Neural progenitor cell (in vitro differentiated cells): ENCODE data around the gene EIF3M. TPM values are rescaled to one million over a fixed set of nuclear protein-coding genes. Genes with fewer than 3 reads are reported as not detected.
A peak's percentile ranks its signal among the peaks of the same experiment; 100 is the strongest.

Experiments used
- DNase-seq: peaks from one replicate; pipeline ENCODE4 v3.0.0-alpha.2; 2016; ENCODE audit warnings: low spot score
- H2AFZ ChIP-seq: fragments of 200-600 bp; sonication (generic); replicated peaks from 2 replicates; pipeline ENCODE4 v1.6.1; 2016; ENCODE audit warnings: antibody characterized with exemption
- H3F3A ChIP-seq: fragments of 200-600 bp; sonication (generic); 2 replicates; pipeline ENCODE4 v1.6.1; 2016; ENCODE audit warnings: antibody characterized with exemption, low read depth
- H3K27ac ChIP-seq: fragments of 200-600 bp; sonication (generic); 2 replicates; pipeline ENCODE4 v1.5.1; 2016; ENCODE audit warnings: mild to moderate bottlenecking
- H3K27me3 ChIP-seq: fragments of 200-600 bp; sonication (generic); 2 replicates; pipeline ENCODE4 v1.6.1; 2016; ENCODE audit warnings: mild to moderate bottlenecking, moderate library complexity
- H3K36me3 ChIP-seq: fragments of 200-600 bp; sonication (generic); 2 replicates; pipeline ENCODE4 v1.5.1; 2016
- H3K4me1 ChIP-seq: fragments of 200-600 bp; sonication (generic); 2 replicates; pipeline ENCODE4 v1.6.1; 2016; ENCODE audit warnings: mixed run types
- H3K4me2 ChIP-seq: fragments of 200-600 bp; sonication (generic); 2 replicates; pipeline ENCODE4 v1.6.1; 2016
- H3K4me3 ChIP-seq: fragments of 200-600 bp; sonication (generic); 2 replicates; pipeline ENCODE4 v1.5.1; 2016
- H3K79me2 ChIP-seq: fragments of 200-600 bp; sonication (generic); 2 replicates; pipeline ENCODE4 v1.6.1; 2016; ENCODE audit warnings: low read depth
- H3K9ac ChIP-seq: fragments of 200-600 bp; sonication (generic); 2 replicates; pipeline ENCODE4 v1.6.1; 2016
- H3K9me3 ChIP-seq: fragments of 200-600 bp; sonication (generic); 2 replicates; pipeline ENCODE4 v1.5.1; 2016; ENCODE audit warnings: low read depth
- H4K20me1 ChIP-seq: fragments of 200-600 bp; sonication (generic); 2 replicates; pipeline ENCODE4 v1.6.1; 2016; ENCODE audit warnings: low read depth
- H3K27ac Mint-ChIP-seq: 3 replicates; pipeline ENCODE4 v1.8.0; 2021; ENCODE audit warnings: mixed read lengths
- H3K27me3 Mint-ChIP-seq: 2 replicates; pipeline ENCODE4 v1.8.0; 2022; ENCODE audit warnings: low read depth, mild to moderate bottlenecking, inconsistent platforms, moderate library complexity, mixed read lengths; ENCODE audit not compliant: insufficient read depth
- H3K36me3 Mint-ChIP-seq: 3 replicates; pipeline ENCODE4 v1.8.0; 2021; ENCODE audit warnings: mixed read lengths
- H3K4me1 Mint-ChIP-seq: 3 replicates; pipeline ENCODE4 v1.8.0; 2021; ENCODE audit warnings: mixed read lengths
- H3K4me3 Mint-ChIP-seq: 3 replicates; pipeline ENCODE4 v1.8.0; 2021; ENCODE audit warnings: mild to moderate bottlenecking, moderate library complexity, mixed read lengths
- H3K9me3 Mint-ChIP-seq: 3 replicates; pipeline ENCODE4 v1.8.0; 2020; ENCODE audit warnings: mixed read lengths
- CTCF ChIP-seq: fragments of 200-600 bp; sonication (generic); IDR thresholded peaks from 2 replicates; pipeline ENCODE4 v1.5.1; 2017; ENCODE audit warnings: antibody characterized with exemption, mild to moderate bottlenecking
- EZH2 ChIP-seq: fragments of 200-600 bp; sonication (generic); IDR thresholded peaks from 2 replicates; pipeline ENCODE4 v1.6.1; 2017; ENCODE audit warnings: antibody characterized with exemption, mild to moderate bottlenecking, moderate library complexity
- EZH2phosphoT487 ChIP-seq: fragments of 200-600 bp; sonication (generic); IDR thresholded peaks from 2 replicates; pipeline ENCODE4 v1.6.1; 2017; ENCODE audit warnings: antibody characterized with exemption
- total RNA-seq: library from RNA; depleted of rRNA; stranded (reverse); fragments of >200 nt; gene quantifications from 2 replicates; pipeline ENCODE4 v1.2.3, GENCODE V29; 2015; ENCODE audit warnings: low replicate concordance

EIF3M gene
- total RNA-seq, 1 donor from 2014 or later, result 1,051 TPM

DNA sequence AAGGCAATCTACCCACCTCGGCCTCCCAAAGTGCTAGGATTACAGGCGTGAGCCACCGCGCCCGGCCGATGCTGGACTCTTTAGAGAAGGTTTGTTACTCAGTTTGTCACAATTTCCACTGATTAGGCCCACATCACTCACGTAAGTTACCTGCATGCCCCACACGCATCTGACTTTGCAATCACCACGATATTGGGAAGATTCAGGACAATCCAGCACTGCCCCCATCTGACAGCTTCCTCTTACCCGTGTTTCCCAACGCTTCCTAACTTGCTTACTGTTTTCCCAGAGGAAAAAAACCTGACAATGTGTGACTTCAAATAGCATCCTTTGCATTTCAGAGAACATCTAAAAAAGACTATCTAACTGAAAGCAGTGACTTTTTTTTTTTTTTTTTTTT is 21.8 kb upstream of the EIF3M start:
- no peaks in the 10 kb centered on the region for H3K27me3 ChIP-seq
- H4K20me1 ChIP-seq, result no peaks in the 10 kb centered on the region
- no peak for DNase-seq
- no peaks in the 10 kb centered on the region for H3K9me3 Mint-ChIP-seq
- H3K4me1 Mint-ChIP-seq, result peaks cover 8% of the 10 kb centered on the region
- TF ChIP-seq CTCF (peak; percentile 8), EZH2 (no peak)
- no peak overlapping the region for H3K4me3 Mint-ChIP-seq
- H3K4me1 ChIP-seq, result no peaks in the 10 kb centered on the region
- no peaks in the 10 kb centered on the region for H3K9me3 ChIP-seq
- no peak overlapping the region for H3K27ac ChIP-seq
- no peak overlapping the region for H3K4me3 ChIP-seq
- no peaks in the 10 kb centered on the region for H3K79me2 ChIP-seq
- H3K36me3 Mint-ChIP-seq, result no peaks in the 10 kb centered on the region
- no peaks in the 10 kb centered on the region for H3F3A ChIP-seq
- no peaks in the 10 kb centered on the region for H3K36me3 ChIP-seq
- no peak overlapping the region for H2AFZ ChIP-seq
- no peaks in the 10 kb centered on the region for H3K27me3 Mint-ChIP-seq
- no peak overlapping the region for H3K4me2 ChIP-seq
- no peak overlapping the region for H3K9ac ChIP-seq
- H3K27ac Mint-ChIP-seq, result no peak overlapping the region

GRCh38 chr11:32562839-32563599 is 20.6 kb upstream of the EIF3M start:
- Mint-ChIP-seq H3K36me3 (no peaks in the 10 kb centered on the region), H3K4me3 (no peak overlapping the region), H3K4me1 (peaks cover 11% of the 10 kb centered on the region), H3K27ac (no peak overlapping the region), H3K9me3 (no peaks in the 10 kb centered on the region), H3K27me3 (no peaks in the 10 kb centered on the region)
- no peaks in the 10 kb centered on the region for H3F3A ChIP-seq
- TF ChIP-seq CTCF (no peak), EZH2phosphoT487 (no peak), EZH2 (no peak)
- no peak overlapping the region for H3K27ac ChIP-seq
- no peaks in the 10 kb centered on the region for H3K36me3 ChIP-seq
- H3K79me2 ChIP-seq, result no peaks in the 10 kb centered on the region
- H3K9me3 ChIP-seq, result no peaks in the 10 kb centered on the region
- no peaks in the 10 kb centered on the region for H3K4me1 ChIP-seq
- H3K9ac ChIP-seq, result no peak overlapping the region
- no peak for DNase-seq
- H3K4me2 ChIP-seq, result no peak overlapping the region
- H3K27me3 ChIP-seq, result no peaks in the 10 kb centered on the region
- H2AFZ ChIP-seq, result no peak overlapping the region
- no peak overlapping the region for H3K4me3 ChIP-seq
- H4K20me1 ChIP-seq, result no peaks in the 10 kb centered on the region

DNA sequence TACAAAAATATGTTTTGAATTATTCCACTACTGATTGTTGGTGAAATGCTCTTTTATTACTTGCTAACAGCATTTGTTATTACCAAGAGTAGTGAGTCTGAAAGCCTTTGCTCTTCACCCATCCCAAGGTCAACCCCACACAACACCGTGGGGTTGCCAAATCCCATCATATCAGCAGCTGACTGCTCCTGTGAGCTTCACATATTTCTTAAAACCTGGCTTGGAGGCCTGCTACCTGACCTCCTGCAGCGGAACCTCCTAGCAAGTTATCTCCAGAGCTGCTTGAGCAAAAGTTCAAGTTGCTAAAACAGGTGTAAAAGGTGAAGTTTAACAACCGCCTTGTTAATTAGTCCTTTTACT is 20.1 kb upstream of the EIF3M start:
- H3K9me3 Mint-ChIP-seq, result no peaks in the 10 kb centered on the region
- H3K9ac ChIP-seq, result no peak overlapping the region
- no peak overlapping the region for H3K27ac ChIP-seq
- H3K4me2 ChIP-seq, result no peak overlapping the region
- no peak overlapping the region for H3K4me3 ChIP-seq
- TF ChIP-seq CTCF (no peak), EZH2phosphoT487 (no peak), EZH2 (no peak)
- no peaks in the 10 kb centered on the region for H3K4me1 ChIP-seq
- no peak overlapping the region for H2AFZ ChIP-seq
- no peaks in the 10 kb centered on the region for H3F3A ChIP-seq
- peaks cover 11% of the 10 kb centered on the region for H3K4me1 Mint-ChIP-seq
- H3K9me3 ChIP-seq, result no peaks in the 10 kb centered on the region
- no peaks in the 10 kb centered on the region for H3K79me2 ChIP-seq
- H3K36me3 ChIP-seq, result no peaks in the 10 kb centered on the region
- H3K27ac Mint-ChIP-seq, result no peak overlapping the region
- no peaks in the 10 kb centered on the region for H3K27me3 Mint-ChIP-seq
- DNase-seq, result no peak
- no peak overlapping the region for H3K4me3 Mint-ChIP-seq
- H4K20me1 ChIP-seq, result no peaks in the 10 kb centered on the region
- H3K27me3 ChIP-seq, result no peaks in the 10 kb centered on the region
- H3K36me3 Mint-ChIP-seq, result no peaks in the 10 kb centered on the region
